Fibroblast of villous mesenchyme (primary cell): ENCODE measurements around the gene RYR2. TPM values are rescaled to one million over a fixed set of nuclear protein-coding genes. Genes with fewer than 3 reads are reported as not detected.

ENCODE experiments used
- DNase-seq: peaks from one replicate; pipeline ENCODE4 v3.0.0-alpha.2; 2010; ENCODE audit warnings: low read depth
- H3K4me3 ChIP-seq: 2 replicates; pipeline ENCODE4 v1.5.1; 2011; ENCODE audit warnings: low read depth, mild to moderate bottlenecking, low read length
- CTCF ChIP-seq: IDR thresholded peaks from 2 replicates; pipeline ENCODE4 v1.5.1; 2012; ENCODE audit warnings: low read depth, mild to moderate bottlenecking, low read length; ENCODE audit not compliant: insufficient read depth
- small RNA-seq: library from RNA; depleted of rRNA; stranded (forward); fragments of <200 nt; gene quantifications from one replicate; pipeline ENCODE3, GENCODE V24; 2012
- total RNA-seq: library from RNA; depleted of rRNA; stranded (reverse); fragments of >200 nt; gene quantifications from 2 replicates; pipeline ENCODE4 v1.2.3, GENCODE V29; 2012

RYR2 gene
- total RNA-seq, 1 donor: not detected

- no peak overlapping the region for H3K4me3 ChIP-seq
- DNase-seq: no peak
- TF ChIP-seq CTCF: no peak
Measured at GRCh38 chr1:237875291-237875690, 833.3 kb downstream of the RYR2 start.

GRCh38 chr1:237877631-237878030 lies 835.6 kb downstream of the RYR2 start:
- TF ChIP-seq CTCF: no peak
- DNase-seq: no peak
- H3K4me3 ChIP-seq: no peak overlapping the region

- H3K4me3 ChIP-seq: no peak overlapping the region
- DNase-seq: no peak
- no peak for TF ChIP-seq CTCF
Measured at GRCh38 chr1:237878406-237878805, 836.4 kb downstream of the RYR2 start.

GRCh38 chr1:237879195-237879594 lies 837.2 kb downstream of the RYR2 start:
- no peak overlapping the region for H3K4me3 ChIP-seq
- no peak for TF ChIP-seq CTCF
- DNase-seq: peak; percentile 28

Small RNAs within 50 kb of the gene (small RNA-seq; reads per million reads assigned to genes)
- gene MIR4428 (not detected), gene RF00402 (not detected)

Other genes with a start within 250 kb of the RYR2 start
- 26.7 and 34.5 TPM in 2 replicates for gene MTR, start 246.9 kb upstream of the RYR2 start, total RNA-seq
- not detected in 2 replicates for gene MT1HL1, start 37.7 kb upstream of the RYR2 start, total RNA-seq